ENCODE results near the gene KCNJ16.

The KCNJ16 gene

DNA sequence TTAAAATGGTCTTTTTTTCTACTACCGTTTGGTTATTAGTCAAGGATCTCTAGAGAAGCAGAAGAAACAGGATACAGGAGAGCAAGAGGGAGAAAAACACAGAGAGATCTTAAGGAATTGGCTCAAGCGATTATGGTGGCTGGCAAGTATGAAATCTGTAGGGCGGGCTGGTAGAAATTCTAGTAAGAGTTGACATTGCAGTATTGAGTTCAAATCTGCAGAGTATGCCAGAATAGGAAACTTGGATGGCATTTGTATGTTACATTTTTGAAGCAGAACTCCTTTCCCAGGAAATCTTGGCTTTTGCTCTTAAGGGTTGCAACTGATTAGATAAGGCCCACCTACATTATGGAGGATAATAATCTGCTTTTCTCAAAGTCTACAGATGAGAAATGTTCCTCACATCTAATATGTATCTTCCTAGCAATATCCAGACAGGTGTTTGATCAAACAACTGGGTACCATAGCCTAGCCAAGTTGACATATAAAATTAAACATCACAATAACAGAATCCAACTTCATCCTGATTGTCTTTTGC lies 4.0 kb downstream of the KCNJ16 start:
- no CpG with 5 or more reads among the region's 3 CpGs for WGBS (ENCODE audit: insufficient coverage, insufficient read length)
- H3K9me3 ChIP-seq (ENCODE audit: control insufficient read depth, insufficient read depth, low read length) = no peaks in the 10 kb centered on the region
- no peak overlapping the region for H3K27ac ChIP-seq (ENCODE audit: low read length)
- H3K36me3 ChIP-seq (ENCODE audit: control insufficient read depth, insufficient read depth, low read length) = no peaks in the 10 kb centered on the region
- H3K27me3 ChIP-seq (ENCODE audit: control insufficient read depth, insufficient read depth, low read length) = no peaks in the 10 kb centered on the region
- no peaks in the 10 kb centered on the region for H3K4me1 ChIP-seq (ENCODE audit: control insufficient read depth, insufficient read depth, low read length)
- H3K4me3 ChIP-seq (ENCODE audit: low read length) = no peak overlapping the region
- DNase-seq (ENCODE audit: low read depth, low spot score) = no peak

DNA sequence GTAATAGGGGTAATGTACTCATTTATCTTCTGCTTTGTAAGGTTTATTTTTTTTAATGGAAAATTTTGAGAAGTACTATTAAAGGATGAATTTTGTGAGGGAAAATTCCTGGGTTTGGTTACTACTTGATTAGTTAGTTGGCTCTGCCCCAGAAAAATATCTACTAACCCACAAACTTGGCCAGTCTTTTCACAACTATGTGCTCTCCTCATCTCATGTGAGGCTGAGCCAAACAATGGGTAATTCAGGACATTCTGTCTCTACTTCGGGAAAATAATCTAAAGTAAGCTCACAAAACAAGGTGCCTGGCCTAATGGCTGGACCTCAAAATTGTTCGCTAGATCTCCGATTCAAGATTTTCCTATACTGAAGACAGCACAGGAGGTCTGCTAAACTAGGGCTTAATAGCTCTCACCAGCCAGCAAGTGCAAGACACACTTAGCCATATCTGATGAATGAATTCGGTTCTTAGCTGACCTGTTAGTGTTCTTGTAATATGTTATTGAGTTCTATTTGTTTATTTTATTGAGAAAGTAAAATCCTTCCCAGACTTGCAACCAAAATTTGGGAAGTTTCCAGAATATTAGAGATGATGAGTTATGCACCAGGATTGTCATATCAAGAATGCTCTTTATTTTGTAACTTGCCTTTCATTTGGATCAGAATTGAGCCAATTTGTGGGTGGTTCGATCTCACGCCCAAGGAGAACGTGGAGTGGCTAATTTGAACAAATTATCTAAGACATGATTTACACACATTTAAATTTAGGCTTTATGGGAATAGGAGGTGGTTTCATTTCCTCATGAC lies 5.7 kb downstream of the KCNJ16 start:
- no peaks in the 10 kb centered on the region for H3K36me3 ChIP-seq (ENCODE audit: control insufficient read depth, insufficient read depth, low read length)
- no peak overlapping the region for H3K27ac ChIP-seq (ENCODE audit: low read length)

GRCh38 chr17:70081885-70082284 lies 6.9 kb downstream of the KCNJ16 start:
- H3K27ac ChIP-seq (ENCODE audit: low read length) = no peak overlapping the region
- no peak overlapping the region for H3K4me3 ChIP-seq (ENCODE audit: low read length)
- H3K4me1 ChIP-seq (ENCODE audit: control insufficient read depth, insufficient read depth, low read length) = no peaks in the 10 kb centered on the region
- no peak for DNase-seq (ENCODE audit: low read depth, low spot score)
- no CpG with 5 or more reads among the region's 1 CpG for WGBS (ENCODE audit: insufficient coverage, insufficient read length)
- H3K27me3 ChIP-seq (ENCODE audit: control insufficient read depth, insufficient read depth, low read length) = no peaks in the 10 kb centered on the region
- H3K9me3 ChIP-seq (ENCODE audit: control insufficient read depth, insufficient read depth, low read length) = no peaks in the 10 kb centered on the region
- no peaks in the 10 kb centered on the region for H3K36me3 ChIP-seq (ENCODE audit: control insufficient read depth, insufficient read depth, low read length)

More for the DNA sequence above, 5.7 kb downstream of the KCNJ16 start:
- Histone ChIP-seq H3K27me3 (ENCODE audit: control insufficient read depth, insufficient read depth, low read length) (no peaks in the 10 kb centered on the region), H3K4me3 (ENCODE audit: low read length) (no peak overlapping the region), H3K4me1 (ENCODE audit: control insufficient read depth, insufficient read depth, low read length) (no peaks in the 10 kb centered on the region), H3K9me3 (ENCODE audit: control insufficient read depth, insufficient read depth, low read length) (no peaks in the 10 kb centered on the region)
- WGBS (ENCODE audit: insufficient coverage, insufficient read length) = no CpG with 5 or more reads among the region's 7 CpGs
- DNase-seq (ENCODE audit: low read depth, low spot score) = no peak

- Histone ChIP-seq H3K27ac (ENCODE audit: low read length) (no peak overlapping the region), H3K4me1 (ENCODE audit: control insufficient read depth, insufficient read depth, low read length) (no peaks in the 10 kb centered on the region), H3K4me3 (ENCODE audit: low read length) (no peak overlapping the region), H3K27me3 (ENCODE audit: control insufficient read depth, insufficient read depth, low read length) (no peaks in the 10 kb centered on the region), H3K9me3 (ENCODE audit: control insufficient read depth, insufficient read depth, low read length) (no peaks in the 10 kb centered on the region), H3K36me3 (ENCODE audit: control insufficient read depth, insufficient read depth, low read length) (no peaks in the 10 kb centered on the region)
- WGBS (ENCODE audit: insufficient coverage, insufficient read length) = no CpG with 5 or more reads among the region's 4 CpGs
- no peak for DNase-seq (ENCODE audit: low read depth, low spot score)
Observed at GRCh38 chr17:70084476-70084875, 9.5 kb downstream of the KCNJ16 start.

GRCh38 chr17:70086516-70086915 lies 11.5 kb downstream of the KCNJ16 start:
- Histone ChIP-seq H3K9me3 (ENCODE audit: control insufficient read depth, insufficient read depth, low read length) (no peaks in the 10 kb centered on the region), H3K36me3 (ENCODE audit: control insufficient read depth, insufficient read depth, low read length) (no peaks in the 10 kb centered on the region), H3K27ac (ENCODE audit: low read length) (no peak overlapping the region), H3K4me1 (ENCODE audit: control insufficient read depth, insufficient read depth, low read length) (no peaks in the 10 kb centered on the region; the same call in 1 of the 2 replicates), H3K4me3 (ENCODE audit: low read length) (no peak overlapping the region), H3K27me3 (ENCODE audit: control insufficient read depth, insufficient read depth, low read length) (no peaks in the 10 kb centered on the region)
- WGBS (ENCODE audit: insufficient coverage, insufficient read length) = no CpG with 5 or more reads among the region's 2 CpGs
- DNase-seq (ENCODE audit: low read depth, low spot score) = no peak

DNA sequence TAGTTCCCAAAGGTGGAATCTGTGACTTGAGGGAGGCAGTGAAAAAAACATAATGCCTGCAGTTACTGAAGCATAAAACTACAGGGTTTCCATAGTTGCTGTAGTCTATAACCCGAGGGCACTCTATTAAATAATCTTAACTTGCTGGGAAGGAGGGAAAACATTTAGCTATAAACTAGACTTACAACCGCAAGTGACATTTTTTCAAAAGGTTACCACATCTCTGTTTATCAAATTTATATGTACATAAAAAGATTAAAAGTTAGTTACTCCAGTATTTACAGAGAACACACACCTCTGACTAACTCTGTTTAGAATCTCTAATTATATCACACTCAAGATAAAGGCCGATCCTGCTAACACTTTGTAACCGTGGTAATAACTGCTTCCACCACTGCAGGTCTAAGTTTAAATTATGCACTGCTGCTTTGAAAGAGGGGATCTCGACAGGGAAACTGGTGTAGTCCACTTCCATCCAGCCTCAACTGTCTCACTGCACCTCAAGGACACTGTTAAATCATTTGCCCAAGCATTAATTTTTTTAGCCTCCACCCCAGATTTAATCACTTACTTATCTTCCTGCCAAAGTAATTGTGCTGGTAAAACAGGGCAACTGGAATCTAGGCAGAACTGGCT lies 14.6 kb downstream of the KCNJ16 start:
- Histone ChIP-seq H3K4me1 (ENCODE audit: control insufficient read depth, insufficient read depth, low read length) (no peaks in the 10 kb centered on the region; the same call in 1 of the 2 replicates), H3K27me3 (ENCODE audit: control insufficient read depth, insufficient read depth, low read length) (no peaks in the 10 kb centered on the region), H3K9me3 (ENCODE audit: control insufficient read depth, insufficient read depth, low read length) (no peaks in the 10 kb centered on the region), H3K36me3 (ENCODE audit: control insufficient read depth, insufficient read depth, low read length) (no peaks in the 10 kb centered on the region), H3K27ac (ENCODE audit: low read length) (no peak overlapping the region), H3K4me3 (ENCODE audit: low read length) (no peak overlapping the region)
- WGBS (ENCODE audit: insufficient coverage, insufficient read length) = no CpG with 5 or more reads among the region's 5 CpGs
- DNase-seq (ENCODE audit: low read depth, low spot score) = no peak

- Histone ChIP-seq H3K4me3 (ENCODE audit: low read length) (no peak overlapping the region), H3K27ac (ENCODE audit: low read length) (no peak overlapping the region), H3K27me3 (ENCODE audit: control insufficient read depth, insufficient read depth, low read length) (no peaks in the 10 kb centered on the region), H3K4me1 (ENCODE audit: control insufficient read depth, insufficient read depth, low read length) (no peaks in the 10 kb centered on the region; the same call in 1 of the 2 replicates), H3K36me3 (ENCODE audit: control insufficient read depth, insufficient read depth, low read length) (no peaks in the 10 kb centered on the region), H3K9me3 (ENCODE audit: control insufficient read depth, insufficient read depth, low read length) (no peaks in the 10 kb centered on the region)
- DNase-seq (ENCODE audit: low read depth, low spot score) = no peak
- WGBS (ENCODE audit: insufficient coverage, insufficient read length) = no CpG with 5 or more reads among the region's 2 CpGs
Observed at GRCh38 chr17:70091005-70091568, 16.1 kb downstream of the KCNJ16 start.

DNA sequence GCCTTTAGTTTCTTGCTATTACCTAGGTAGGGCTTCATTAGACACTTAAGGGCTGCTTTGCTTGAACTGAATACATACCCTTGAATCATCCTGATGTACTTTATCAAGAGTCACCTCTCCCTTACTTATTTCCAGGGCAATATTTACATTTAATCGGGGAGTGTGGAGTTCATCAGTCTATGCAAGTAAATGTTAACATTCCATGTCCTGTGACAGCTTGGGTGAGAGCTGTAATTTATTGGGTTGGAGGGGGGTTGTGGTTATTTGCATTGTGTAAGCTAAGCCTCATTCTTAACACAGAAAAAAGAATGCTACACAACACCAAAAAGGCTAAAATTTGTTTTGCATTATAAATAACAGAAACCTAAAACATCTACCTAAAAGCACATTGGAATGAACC lies 16.7 kb downstream of the KCNJ16 start:
- Histone ChIP-seq H3K27ac (ENCODE audit: low read length) (no peak overlapping the region), H3K27me3 (ENCODE audit: control insufficient read depth, insufficient read depth, low read length) (no peaks in the 10 kb centered on the region), H3K4me1 (ENCODE audit: control insufficient read depth, insufficient read depth, low read length) (no peaks in the 10 kb centered on the region; the same call in 1 of the 2 replicates), H3K9me3 (ENCODE audit: control insufficient read depth, insufficient read depth, low read length) (no peaks in the 10 kb centered on the region), H3K36me3 (ENCODE audit: control insufficient read depth, insufficient read depth, low read length) (no peaks in the 10 kb centered on the region), H3K4me3 (ENCODE audit: low read length) (no peak overlapping the region)
- WGBS (ENCODE audit: insufficient coverage, insufficient read length) = no CpG with 5 or more reads among the region's 1 CpG
- DNase-seq (ENCODE audit: low read depth, low spot score) = no peak

DNA sequence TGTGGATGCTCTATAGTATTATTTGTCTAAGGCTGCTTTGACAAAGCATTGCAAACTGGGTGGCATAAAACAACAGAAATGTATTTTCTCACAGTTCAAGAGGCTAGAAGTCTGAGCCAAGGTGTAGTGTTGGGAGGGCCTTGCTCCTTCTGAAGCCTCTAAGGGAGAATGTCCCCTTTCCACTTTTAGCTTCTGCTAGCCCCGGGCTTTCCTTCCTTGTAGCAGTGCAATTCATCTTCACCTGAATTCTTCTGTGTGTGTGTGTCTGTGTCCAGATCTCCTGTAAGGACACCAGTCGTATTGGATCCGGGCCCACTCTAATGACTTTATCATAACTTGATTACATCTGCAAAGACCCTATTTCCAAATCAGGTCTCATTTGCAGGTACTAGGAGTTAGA lies 18.1 kb downstream of the KCNJ16 start:
- Histone ChIP-seq H3K4me1 (ENCODE audit: control insufficient read depth, insufficient read depth, low read length) (no peaks in the 10 kb centered on the region; the same call in 1 of the 2 replicates), H3K27me3 (ENCODE audit: control insufficient read depth, insufficient read depth, low read length) (no peaks in the 10 kb centered on the region), H3K4me3 (ENCODE audit: low read length) (no peak overlapping the region), H3K36me3 (ENCODE audit: control insufficient read depth, insufficient read depth, low read length) (no peaks in the 10 kb centered on the region), H3K27ac (ENCODE audit: low read length) (no peak overlapping the region), H3K9me3 (ENCODE audit: control insufficient read depth, insufficient read depth, low read length) (no peaks in the 10 kb centered on the region)
- WGBS (ENCODE audit: insufficient coverage, insufficient read length) = no CpG with 5 or more reads among the region's 3 CpGs
- no peak for DNase-seq (ENCODE audit: low read depth, low spot score)

GRCh38 chr17:70095455-70095854 lies 20.4 kb downstream of the KCNJ16 start:
- no peaks in the 10 kb centered on the region for H3K27me3 ChIP-seq (ENCODE audit: control insufficient read depth, insufficient read depth, low read length)
- no peaks in the 10 kb centered on the region for H3K4me1 ChIP-seq (ENCODE audit: control insufficient read depth, insufficient read depth, low read length)
- H3K27ac ChIP-seq (ENCODE audit: low read length) = no peak overlapping the region
- no CpG with 5 or more reads among the region's 4 CpGs for WGBS (ENCODE audit: insufficient coverage, insufficient read length)
- H3K36me3 ChIP-seq (ENCODE audit: control insufficient read depth, insufficient read depth, low read length) = no peaks in the 10 kb centered on the region
- no peaks in the 10 kb centered on the region for H3K9me3 ChIP-seq (ENCODE audit: control insufficient read depth, insufficient read depth, low read length)
- no peak overlapping the region for H3K4me3 ChIP-seq (ENCODE audit: low read length)
- no peak for DNase-seq (ENCODE audit: low read depth, low spot score)

All from iPS DF 6.9 (cell line).